ELR (cell line): ENCODE results near the gene KCNQ1.
A peak's percentile ranks its signal among the peaks of the same experiment; 100 is the strongest.

Experiments used
- DNase-seq: peaks from one replicate; pipeline ENCODE4 v3.0.0-alpha.2; 2015; ENCODE audit warnings: low read depth

Gene KCNQ1

DNA sequence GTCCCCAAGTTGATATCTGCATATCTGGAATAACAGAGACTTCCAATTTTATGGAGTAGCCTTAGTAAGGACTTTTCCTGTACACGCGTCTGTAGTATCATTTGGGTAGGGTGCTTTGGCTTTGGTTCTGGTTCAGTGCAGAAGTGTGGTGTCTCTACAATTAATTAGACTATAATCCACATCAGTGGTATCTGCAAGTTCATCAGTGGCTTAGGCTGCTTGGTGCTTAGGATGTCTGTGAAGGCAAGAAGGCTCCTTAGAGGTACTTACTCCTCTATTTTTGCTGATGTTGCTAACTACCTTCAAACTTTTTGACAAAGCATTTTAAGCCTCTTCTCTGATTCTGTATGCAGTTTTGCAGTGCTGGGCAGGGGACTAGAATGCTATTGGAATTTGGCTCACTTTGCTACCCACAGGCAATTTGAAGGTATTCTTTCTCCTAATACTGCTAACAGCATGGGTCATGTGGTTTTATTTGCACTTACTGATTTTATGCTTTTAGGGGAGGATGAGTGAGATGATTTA, 205.6 kb downstream of the KCNQ1 start:
- no peak for DNase-seq

- no peak for DNase-seq
Measured at GRCh38 chr11:2651054-2651617, 206.3 kb downstream of the KCNQ1 start.

DNA sequence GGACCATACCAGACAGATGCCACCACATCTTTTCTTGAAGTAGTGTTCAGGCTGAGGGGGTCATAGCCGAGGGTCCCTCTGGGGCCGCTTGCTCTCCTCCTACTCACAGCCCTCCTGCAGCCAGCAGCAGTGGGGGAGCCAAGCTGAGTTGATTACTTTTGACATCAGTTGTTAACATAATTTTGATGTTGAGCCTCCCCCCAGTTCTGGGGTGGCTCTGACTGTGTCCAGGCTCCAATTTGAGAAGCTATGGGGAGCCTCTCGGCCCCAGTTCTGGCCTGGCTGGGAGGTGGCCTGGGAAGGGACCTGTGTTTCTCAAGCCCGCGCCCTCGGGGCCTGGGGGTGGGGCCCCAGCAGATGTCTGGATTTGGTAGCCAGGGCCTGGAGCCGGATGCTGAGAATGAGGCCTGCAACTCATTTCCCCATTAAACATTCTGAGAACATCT, 207.0 kb downstream of the KCNQ1 start:
- no peak for DNase-seq

- DNase-seq, result no peak
Measured at GRCh38 chr11:2652333-2653197, 207.8 kb downstream of the KCNQ1 start.

GRCh38 chr11:2653198-2653551, 208.4 kb downstream of the KCNQ1 start:
- DNase-seq, result no peak

GRCh38 chr11:2653930-2654739, 209.3 kb downstream of the KCNQ1 start:
- no peak for DNase-seq

- no peak for DNase-seq
Measured at GRCh38 chr11:2655016-2655719, 210.4 kb downstream of the KCNQ1 start.

GRCh38 chr11:2655834-2656622, 211.2 kb downstream of the KCNQ1 start:
- DNase-seq, result peak; percentile 48

DNA sequence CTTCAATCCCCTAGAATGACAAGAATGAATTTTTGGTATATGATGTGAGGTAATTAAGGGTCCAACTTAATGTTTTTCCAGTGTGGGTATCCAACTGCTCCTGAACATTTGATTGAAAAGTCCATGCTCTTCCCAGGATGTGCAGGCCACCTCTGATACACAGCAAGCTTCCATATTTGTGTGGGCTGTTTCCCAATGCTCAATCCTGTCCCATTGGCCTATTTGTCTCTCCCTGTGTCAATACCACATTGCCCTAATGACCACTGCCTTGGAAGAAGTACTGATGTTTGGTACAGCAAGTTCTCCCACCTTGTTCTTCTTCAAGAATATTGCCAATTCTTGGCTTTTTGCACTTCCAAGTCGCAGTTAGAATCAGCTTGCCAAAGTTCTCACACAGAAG, 212.1 kb downstream of the KCNQ1 start:
- DNase-seq, result no peak

DNA sequence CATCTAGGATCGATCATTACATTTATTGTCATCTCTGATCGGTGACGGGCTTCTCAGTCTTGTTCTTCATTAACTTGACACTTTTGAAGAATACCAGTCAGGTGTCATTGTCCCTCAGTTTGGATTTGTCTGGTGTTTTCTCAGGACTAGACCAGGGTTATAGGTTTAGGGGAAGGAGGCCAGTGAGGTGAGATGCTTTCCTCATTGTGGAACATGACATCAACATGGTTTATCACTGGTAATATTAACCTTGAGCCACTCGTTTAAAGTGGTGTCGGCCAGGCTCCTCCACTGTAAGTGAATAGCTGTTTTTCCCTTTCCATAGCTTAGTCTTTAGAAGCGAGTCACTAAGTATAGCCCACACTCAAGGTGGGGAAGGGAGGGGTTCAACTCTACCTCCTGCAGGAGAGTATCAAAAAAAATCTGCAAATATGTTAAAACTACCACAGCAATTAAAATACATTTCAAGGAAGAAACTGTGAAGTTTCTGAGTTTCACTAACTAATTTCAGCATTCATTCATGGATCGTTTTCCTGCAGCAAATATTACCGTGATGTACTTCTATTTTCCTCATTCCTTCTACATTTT, 213.0 kb downstream of the KCNQ1 start:
- no peak for DNase-seq

- DNase-seq, result no peak
Measured at GRCh38 chr11:2660357-2660939, 215.6 kb downstream of the KCNQ1 start.

DNA sequence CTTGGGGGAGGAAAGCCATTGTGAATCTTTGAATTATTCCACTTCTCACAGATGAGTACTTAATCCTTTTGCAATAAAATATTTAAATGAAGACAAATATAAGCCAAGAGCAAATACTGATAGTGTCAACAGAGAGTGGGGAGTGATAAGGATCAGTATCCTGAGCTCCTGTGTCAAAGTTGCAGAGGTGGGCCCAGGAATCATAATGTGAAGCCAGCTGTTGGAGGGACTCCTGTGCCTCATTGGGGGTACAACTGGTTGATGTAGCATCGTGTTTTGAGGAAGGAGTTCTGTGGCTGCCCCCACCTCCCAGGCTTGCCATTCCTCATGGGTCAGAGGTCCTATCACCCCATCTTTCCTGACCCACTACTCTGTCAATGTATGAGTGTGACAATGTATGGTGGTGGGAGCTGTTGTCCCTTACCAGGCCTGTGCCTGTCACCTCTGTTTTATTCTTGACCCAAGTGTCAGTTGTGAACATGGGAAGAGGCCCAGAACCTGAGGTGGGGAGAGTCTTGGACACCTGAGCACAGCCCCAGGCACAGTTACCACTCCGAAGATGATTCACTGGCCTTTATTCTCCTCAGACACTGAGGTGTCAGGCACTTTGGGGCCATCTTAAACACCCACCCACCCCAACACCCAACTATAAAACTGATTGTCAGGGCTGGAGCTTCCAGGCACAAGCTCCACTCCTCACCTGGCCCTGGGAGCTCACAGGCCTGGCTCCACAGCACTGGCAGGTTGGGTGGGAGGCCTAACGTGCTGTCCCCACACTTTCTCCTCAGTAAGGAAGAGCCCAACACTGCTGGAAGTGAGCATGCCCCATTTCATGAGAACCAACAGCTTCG, 216.6 kb downstream of the KCNQ1 start:
- no peak for DNase-seq

DNA sequence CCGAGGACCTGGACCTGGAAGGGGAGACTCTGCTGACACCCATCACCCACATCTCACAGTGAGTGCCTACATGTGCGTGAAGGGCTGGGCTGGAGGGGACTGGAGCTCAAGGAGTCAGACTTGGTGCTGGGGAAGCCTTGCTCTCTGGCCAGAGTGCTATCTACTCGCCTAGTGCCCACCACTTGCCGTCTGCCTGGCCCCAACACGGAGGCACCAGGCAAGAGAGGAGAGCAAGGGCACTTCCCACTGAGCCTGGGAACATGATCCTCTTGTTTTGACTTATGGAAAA, 217.2 kb downstream of the KCNQ1 start:
- no peak for DNase-seq

- DNase-seq, result no peak
Measured at GRCh38 chr11:2662430-2663299, 217.9 kb downstream of the KCNQ1 start.

DNA sequence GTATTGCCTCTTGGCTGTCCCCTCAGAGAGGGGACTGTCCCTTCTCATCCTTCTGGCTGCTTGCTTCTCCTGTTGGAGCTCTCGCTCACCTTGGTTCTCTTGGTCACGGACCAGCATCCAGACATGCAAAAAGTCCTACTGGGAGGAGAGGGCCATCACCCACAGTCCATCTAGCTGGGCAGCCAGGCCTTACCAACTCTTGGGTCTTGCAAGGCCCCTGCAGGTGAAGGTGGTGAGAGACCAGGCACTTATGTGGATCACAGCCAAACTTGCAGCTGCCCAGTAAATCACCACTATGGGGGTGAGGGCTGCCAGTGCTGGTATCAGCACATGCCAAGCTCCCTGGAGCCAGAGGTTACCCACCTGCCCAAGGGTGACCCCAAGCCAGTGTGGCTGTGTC, 218.7 kb downstream of the KCNQ1 start:
- DNase-seq, result no peak

- no peak for DNase-seq
Measured at GRCh38 chr11:2663915-2664314, 219.1 kb downstream of the KCNQ1 start.

GRCh38 chr11:2664376-2664775, 219.6 kb downstream of the KCNQ1 start:
- DNase-seq, result no peak

- DNase-seq, result no peak
Measured at GRCh38 chr11:2664791-2665525, 220.2 kb downstream of the KCNQ1 start.
